SK-N-SH (cell line): ENCODE measurements around the gene AKT3. TPM values are rescaled to one million over a fixed set of nuclear protein-coding genes. Genes with fewer than 3 reads are reported as not detected.

Experiments
- CTCF ChIA-PET: fragments of 300-600, 350-600 bp; formaldehyde crosslinking; extraction: SDS; loops from one replicate; lab custom pipeline; 2021; lab: Yijun Ruan, JAX
- POLR2A ChIA-PET: fragments of 350-600 bp; sonication (Branson Sonifier 250); formaldehyde crosslinking; extraction: SDS; loops from one replicate; lab custom pipeline; 2020; ENCODE audit warnings: antibody characterized with exemption, inconsistent platforms; lab: Yijun Ruan, JAX
- DNase-seq: peaks from one replicate; pipeline ENCODE4 v3.0.0; 2012
- H2AFZ ChIP-seq: fragments of 200-600 bp; sonication (generic); 2 replicates; pipeline ENCODE4 v1.8.1; 2016; ENCODE audit warnings: antibody characterized with exemption, mild to moderate bottlenecking, low read depth
- H3F3A ChIP-seq: fragments of 200-600 bp; sonication (generic); replicated peaks from 2 replicates; pipeline ENCODE3; 2016; ENCODE audit warnings: antibody characterized with exemption, mild to moderate bottlenecking; ENCODE audit not compliant: insufficient read depth
- H3K27ac ChIP-seq, 2 experiments: fragments of 200-500 bp in 1 of 2; fragments of 200-600 bp in 1 of 2; sonication (Bioruptor generic) in 1 of 2; sonication (generic), shearing (Covaris generic) in 1 of 2; 2 replicates each; pipeline versions ENCODE4 v1.5.1 to v1.6.1; 2014 to 2016; ENCODE audit warnings: low read depth in 2 of 2, inconsistent platforms in 1 of 2, low read length in 1 of 2, mild to moderate bottlenecking in 1 of 2, mixed read lengths in 1 of 2
- H3K27me3 ChIP-seq: fragments of 200-600 bp; sonication (generic), shearing (Covaris generic); 2 replicates; pipeline ENCODE4 v1.6.1; 2016; ENCODE audit warnings: mixed run types; ENCODE audit not compliant: insufficient read depth
- H3K36me3 ChIP-seq, 2 experiments: fragments of 200-500 bp in 1 of 2; fragments of 200-600 bp in 1 of 2; sonication (Bioruptor generic) in 1 of 2; sonication (generic) in 1 of 2; replicated peaks in 1 of 2; 2 replicates each; pipeline versions ENCODE3 to v1.5.1; 2014 to 2016; ENCODE audit warnings: low read length in 1 of 2, mild to moderate bottlenecking in 1 of 2; ENCODE audit not compliant: insufficient read depth in 2 of 2, control insufficient read depth in 1 of 2
- H3K4me1 ChIP-seq, 2 experiments: fragments of 200-500 bp in 1 of 2; fragments of 200-600 bp in 1 of 2; sonication (Bioruptor generic) in 1 of 2; sonication (generic), shearing (Covaris generic) in 1 of 2; 2 replicates each; pipeline versions ENCODE4 v1.5.1 to v1.6.1; 2014 to 2016; ENCODE audit warnings: low read depth in 1 of 2, low read length in 1 of 2, mixed run types in 1 of 2; ENCODE audit not compliant: insufficient read depth in 2 of 2, control insufficient read depth in 1 of 2
- H3K4me2 ChIP-seq: fragments of 200-600 bp; sonication (generic), shearing (Covaris generic); 2 replicates; pipeline ENCODE4 v1.6.1; 2017; ENCODE audit warnings: mixed run types
- H3K4me3 ChIP-seq, 2 experiments: fragments of 200-500 bp in 1 of 2; fragments of 200-600 bp in 1 of 2; sonication (Bioruptor generic) in 1 of 2; sonication (generic), shearing (Covaris generic) in 1 of 2; 2 replicates each; pipeline versions ENCODE4 v1.5.1 to v1.8.1; 2014 to 2016; ENCODE audit warnings: low read depth in 2 of 2, inconsistent platforms in 1 of 2, low read length in 1 of 2, mild to moderate bottlenecking in 1 of 2, mixed read lengths in 1 of 2, moderate library complexity in 1 of 2
- H3K79me2 ChIP-seq: fragments of 200-600 bp; sonication (generic); 2 replicates; pipeline ENCODE4 v1.8.1; 2017; ENCODE audit warnings: mild to moderate bottlenecking; ENCODE audit not compliant: insufficient read depth
- H3K9ac ChIP-seq: fragments of 200-600 bp; sonication (generic); 2 replicates; pipeline ENCODE4 v1.6.1; 2017; ENCODE audit warnings: mixed run types
- H3K9me2 ChIP-seq: fragments of 200-600 bp; sonication (generic); 2 replicates; pipeline ENCODE4 v1.6.1; 2017; ENCODE audit warnings: mixed run types
- H3K9me3 ChIP-seq: fragments of 200-600 bp; sonication (generic); 2 replicates; pipeline ENCODE4 v1.6.1; 2017; ENCODE audit warnings: mixed run types, mild to moderate bottlenecking, moderate library complexity
- H4K20me1 ChIP-seq: fragments of 200-600 bp; sonication (generic); 2 replicates; pipeline ENCODE4 v1.6.1; 2017; ENCODE audit warnings: mild to moderate bottlenecking, mixed run types; ENCODE audit not compliant: insufficient read depth
- EP300 ChIP-seq, 2 experiments: IDR thresholded peaks; 2 replicates each; pipeline versions ENCODE4 v1.4.0 to v1.6.1; 2012; ENCODE audit warnings: borderline replicate concordance in 1 of 2, low read depth in 1 of 2, low read length in 1 of 2
- EZH2phosphoT487 ChIP-seq: fragments of 200-600 bp; sonication (generic); IDR thresholded peaks from 2 replicates; pipeline ENCODE4 v1.6.1; 2017; ENCODE audit warnings: low read depth, mixed run types, mild to moderate bottlenecking, antibody characterized with exemption, moderate library complexity, borderline replicate concordance
- FOSL2 ChIP-seq: IDR thresholded peaks from 2 replicates; pipeline ENCODE4 v1.4.0; 2012; ENCODE audit warnings: low read depth, mild to moderate bottlenecking, moderate library complexity, borderline replicate concordance
- FOXJ3 ChIP-seq: sonication (generic); formaldehyde crosslinking; IDR thresholded peaks from 2 replicates; pipeline ENCODE4 v1.5.1; 2020; ENCODE audit warnings: mild to moderate bottlenecking, missing genetic modification reagents
- FOXM1 ChIP-seq: IDR thresholded peaks from 2 replicates; pipeline ENCODE4 v1.4.0; 2012; ENCODE audit warnings: low read depth, mild to moderate bottlenecking
- GABPA ChIP-seq: IDR thresholded peaks from 2 replicates; pipeline ENCODE4 v1.4.0; 2012; ENCODE audit warnings: low read depth, mild to moderate bottlenecking
- JUND ChIP-seq: IDR thresholded peaks from 2 replicates; pipeline ENCODE4 v1.4.0; 2012
- MXI1 ChIP-seq: IDR thresholded peaks from 2 replicates; pipeline ENCODE4 v1.6.1; 2012; ENCODE audit warnings: mild to moderate bottlenecking, low read depth, low read length, improper control_type of control experiment
- NFIC ChIP-seq: IDR thresholded peaks from 2 replicates; pipeline ENCODE4 v1.4.0; 2012; ENCODE audit warnings: borderline replicate concordance
- NRF1 ChIP-seq: IDR thresholded peaks from 2 replicates; pipeline ENCODE4 v1.6.1; 2012; ENCODE audit warnings: low read depth, mild to moderate bottlenecking, low read length
- PBX3 ChIP-seq: IDR thresholded peaks from 2 replicates; pipeline ENCODE4; 2012
- POLR2AphosphoS5 ChIP-seq: IDR thresholded peaks from 2 replicates; pipeline ENCODE4 v1.6.1; 2012; ENCODE audit warnings: low read depth, low read length
- RAD21 ChIP-seq: IDR thresholded peaks from 2 replicates; pipeline ENCODE4 v1.6.1; 2012; ENCODE audit warnings: mild to moderate bottlenecking, low read length
- RCOR1 ChIP-seq: fragments of 150-350 bp; IDR thresholded peaks from 2 replicates; pipeline ENCODE4 v1.6.1; 2017; ENCODE audit warnings: antibody characterized with exemption, low read length
- RFX5 ChIP-seq: IDR thresholded peaks from 2 replicates; pipeline ENCODE4 v1.6.1; 2012; ENCODE audit warnings: mild to moderate bottlenecking, improper control_type of control experiment, low read length
- RXRA ChIP-seq: IDR thresholded peaks from 2 replicates; pipeline ENCODE4 v1.4.0; 2012; ENCODE audit warnings: low read depth, mild to moderate bottlenecking, borderline replicate concordance
- SIN3A ChIP-seq: IDR thresholded peaks from 2 replicates; pipeline ENCODE4 v1.6.1; 2012; ENCODE audit warnings: low read depth, mild to moderate bottlenecking, low read length, moderate library complexity, borderline replicate concordance
- SMC3 ChIP-seq: IDR thresholded peaks from 2 replicates; pipeline ENCODE4 v1.6.1; 2012; ENCODE audit warnings: low read depth, low read length, improper control_type of control experiment
- TAF1 ChIP-seq: IDR thresholded peaks from 2 replicates; pipeline ENCODE4 v1.6.1; 2012; ENCODE audit warnings: low read depth, mild to moderate bottlenecking, low read length, moderate library complexity, borderline replicate concordance
- TCF12 ChIP-seq: IDR thresholded peaks from 2 replicates; pipeline ENCODE4 v1.4.0; 2012
- TEAD4 ChIP-seq: IDR thresholded peaks from 2 replicates; pipeline ENCODE4 v1.4.0; 2012; ENCODE audit warnings: mild to moderate bottlenecking, borderline replicate concordance; ENCODE audit not compliant: insufficient read depth
- YY1 ChIP-seq: IDR thresholded peaks from 2 replicates; pipeline ENCODE4 v1.4.0; 2012; ENCODE audit warnings: low read depth, mild to moderate bottlenecking
- WGBS: methylation state at CpG from one replicate; pipeline ENCODE4 v1.1.6; 2017; ENCODE audit warnings: low lambda C conversion rate; 5-methylcytosine and 5-hydroxymethylcytosine counted together
- polyA plus RNA-seq, 3 experiments: library from polyadenylated mRNA; depleted of rRNA; stranded (reverse); fragments of >200 nt; gene quantifications; 2 replicates each; pipeline ENCODE4 v1.2.3, GENCODE V29; 2012
- TF ChIP-seq, protein P1 (sequence below): fragments of 200-600 bp; sonication (generic); IDR thresholded peaks from 2 replicates; pipeline ENCODE4 v1.6.1; 2017; ENCODE audit warnings: antibody characterized with exemption, mild to moderate bottlenecking, moderate library complexity
- TF ChIP-seq, protein P2 (sequence below): IDR thresholded peaks from 2 replicates; pipeline ENCODE4 v1.4.0; 2012; ENCODE audit warnings: low read depth, borderline replicate concordance
- TF ChIP-seq, protein P3 (sequence below): IDR thresholded peaks from 2 replicates; pipeline ENCODE4 v1.4.0; 2012; ENCODE audit warnings: low read depth

Gene AKT3
- polyA plus RNA-seq, 1 of the 3 experiments (the other 2 are of a cell fraction) = 12.7 TPM

- TF ChIP-seq, protein P1, sequence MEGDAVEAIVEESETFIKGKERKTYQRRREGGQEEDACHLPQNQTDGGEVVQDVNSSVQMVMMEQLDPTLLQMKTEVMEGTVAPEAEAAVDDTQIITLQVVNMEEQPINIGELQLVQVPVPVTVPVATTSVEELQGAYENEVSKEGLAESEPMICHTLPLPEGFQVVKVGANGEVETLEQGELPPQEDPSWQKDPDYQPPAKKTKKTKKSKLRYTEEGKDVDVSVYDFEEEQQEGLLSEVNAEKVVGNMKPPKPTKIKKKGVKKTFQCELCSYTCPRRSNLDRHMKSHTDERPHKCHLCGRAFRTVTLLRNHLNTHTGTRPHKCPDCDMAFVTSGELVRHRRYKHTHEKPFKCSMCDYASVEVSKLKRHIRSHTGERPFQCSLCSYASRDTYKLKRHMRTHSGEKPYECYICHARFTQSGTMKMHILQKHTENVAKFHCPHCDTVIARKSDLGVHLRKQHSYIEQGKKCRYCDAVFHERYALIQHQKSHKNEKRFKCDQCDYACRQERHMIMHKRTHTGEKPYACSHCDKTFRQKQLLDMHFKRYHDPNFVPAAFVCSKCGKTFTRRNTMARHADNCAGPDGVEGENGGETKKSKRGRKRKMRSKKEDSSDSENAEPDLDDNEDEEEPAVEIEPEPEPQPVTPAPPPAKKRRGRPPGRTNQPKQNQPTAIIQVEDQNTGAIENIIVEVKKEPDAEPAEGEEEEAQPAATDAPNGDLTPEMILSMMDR = no peak
- TF ChIP-seq NRF1 = no peak
- TF ChIP-seq MXI1 = no peak
- no peak for TF ChIP-seq TEAD4
Measured at GRCh38 chr1:243443557-243443956, 406.5 kb downstream of the AKT3 start (continued).

GRCh38 chr1:243441601-243442000, 408.4 kb downstream of the AKT3 start:
- Histone ChIP-seq H3K9ac (no peak overlapping the region), H4K20me1 (no peaks in the 10 kb centered on the region), H3K27me3 (no peaks in the 10 kb centered on the region), H3K4me2 (no peak overlapping the region), H3K79me2 (no peaks in the 10 kb centered on the region), H3K27ac (no peak overlapping the region), H3F3A (no peaks in the 10 kb centered on the region), H2AFZ (no peak overlapping the region), H3K4me1 (peaks cover 0 to 7% of the 10 kb centered on the region in 2 experiments; a peak in 2 of 4 replicates), H3K36me3 (peaks cover 0 to 5% of the 10 kb centered on the region in 2 experiments), H3K4me3 (no peak overlapping the region), H3K9me3 (no peaks in the 10 kb centered on the region), H3K9me2 (no peaks in the 10 kb centered on the region)
- CTCF ChIA-PET = no interaction called here
- no peak for TF ChIP-seq RXRA
- no peak for TF ChIP-seq SIN3A
- TF ChIP-seq FOXM1 = no peak
- no peak for TF ChIP-seq SMC3
- TF ChIP-seq PBX3 = no peak
- TF ChIP-seq EZH2phosphoT487 = no peak
- no peak for TF ChIP-seq NRF1
- no peak for TF ChIP-seq TCF12
- no peak for TF ChIP-seq RCOR1
- no peak for TF ChIP-seq FOSL2
- POLR2A ChIA-PET = no interaction called here
- DNase-seq = no peak

DNA sequence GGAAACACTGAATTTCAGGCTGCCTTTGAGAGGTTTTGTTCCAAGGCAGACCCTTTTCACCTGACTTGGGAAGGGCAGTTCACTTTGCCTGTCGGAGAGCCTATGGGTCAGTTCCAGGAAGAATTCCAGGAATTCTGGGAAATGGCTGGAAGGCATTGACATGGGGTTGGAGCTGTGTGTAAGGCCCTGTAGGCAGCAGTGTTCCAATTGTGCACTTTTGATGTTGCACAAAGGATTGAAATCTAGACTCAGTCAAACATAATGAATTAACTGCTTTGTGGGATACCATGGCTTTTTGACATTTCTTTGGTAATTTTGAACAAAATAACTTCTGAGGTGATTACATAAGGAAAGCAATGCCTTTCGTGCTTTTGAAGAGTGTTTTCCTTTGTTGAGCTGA, 409.6 kb downstream of the AKT3 start:
- POLR2A ChIA-PET = no interaction called here
- Histone ChIP-seq H3F3A (no peaks in the 10 kb centered on the region), H3K27me3 (no peaks in the 10 kb centered on the region), H3K9me2 (no peaks in the 10 kb centered on the region), H3K27ac (no peak overlapping the region), H3K4me3 (no peak overlapping the region), H3K9ac (no peak overlapping the region), H2AFZ (no peak overlapping the region), H3K4me2 (no peak overlapping the region), H3K79me2 (no peaks in the 10 kb centered on the region), H3K4me1 (peaks cover 0 to 7% of the 10 kb centered on the region in 2 experiments; a peak in 2 of 4 replicates), H3K9me3 (no peaks in the 10 kb centered on the region), H4K20me1 (no peaks in the 10 kb centered on the region), H3K36me3 (peaks cover 0 to 2% of the 10 kb centered on the region in 2 experiments)
- CTCF ChIA-PET = interaction anchor here (0.8 kb wide), 1 partner anchor 96 kb away, joined by 3 read pairs; no protein-coding TSS in a partner anchor
- DNase-seq = no peak
- 94% methylated on average over 2 of the region's 2 CpGs for WGBS
- TF ChIP-seq EP300 (IDR thresholded peaks at IDR 0.05; ENCODE audit: borderline replicate concordance in 1 of 2, low read depth in 1 of 2, low read length in 1 of 2) = no peak
- TF ChIP-seq PBX3 = no peak
- no peak for TF ChIP-seq POLR2AphosphoS5
- TF ChIP-seq EZH2phosphoT487 = no peak
- TF ChIP-seq YY1 = no peak
- TF ChIP-seq FOXJ3 = no peak
- no peak for TF ChIP-seq TCF12
- TF ChIP-seq, protein P2, sequence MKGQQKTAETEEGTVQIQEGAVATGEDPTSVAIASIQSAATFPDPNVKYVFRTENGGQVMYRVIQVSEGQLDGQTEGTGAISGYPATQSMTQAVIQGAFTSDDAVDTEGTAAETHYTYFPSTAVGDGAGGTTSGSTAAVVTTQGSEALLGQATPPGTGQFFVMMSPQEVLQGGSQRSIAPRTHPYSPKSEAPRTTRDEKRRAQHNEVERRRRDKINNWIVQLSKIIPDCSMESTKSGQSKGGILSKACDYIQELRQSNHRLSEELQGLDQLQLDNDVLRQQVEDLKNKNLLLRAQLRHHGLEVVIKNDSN = no peak
- TF ChIP-seq, protein P3, sequence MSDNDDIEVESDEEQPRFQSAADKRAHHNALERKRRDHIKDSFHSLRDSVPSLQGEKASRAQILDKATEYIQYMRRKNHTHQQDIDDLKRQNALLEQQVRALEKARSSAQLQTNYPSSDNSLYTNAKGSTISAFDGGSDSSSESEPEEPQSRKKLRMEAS = no peak
- no peak for TF ChIP-seq NFIC
- no peak for TF ChIP-seq RAD21
- TF ChIP-seq GABPA = no peak
- TF ChIP-seq TAF1 = no peak
- no peak for TF ChIP-seq RFX5
- TF ChIP-seq JUND = no peak
